H1 (cell line): ENCODE results near the gene RNF208. TPM values are rescaled to one million over a fixed set of nuclear protein-coding genes. Genes with fewer than 3 reads are reported as not detected.

Experiments
- CTCF ChIA-PET: fragments of 300-600 bp; sonication (Branson Sonifier 250); formaldehyde crosslinking; loops from one replicate; lab custom pipeline; 2021; ENCODE audit not compliant: partially characterized antibody; lab: Charles Lee
- POLR2A ChIA-PET: fragments of 300-600 bp; sonication (Branson Sonifier 250); formaldehyde crosslinking; loops from one replicate; lab custom pipeline; 2021; ENCODE audit warnings: inconsistent platforms; ENCODE audit not compliant: partially characterized antibody; lab: Charles Lee
- DNase-seq, 2 experiments: peaks; one replicate each; pipeline versions ENCODE4 v3.0.0 to v3.0.0-alpha.2; 2010 to 2022; ENCODE audit warnings: low spot score in 2 of 2, low read depth in 1 of 2, mixed read lengths in 1 of 2
- FAIRE-seq: peaks from 2 replicates; lab custom pipeline; 2011; peaks lifted over from hg19 to GRCh38; lab: Jason Lieb, UNC
- H2AFZ ChIP-seq: 2 replicates; pipeline ENCODE4 v1.8.1; 2012; ENCODE audit warnings: low read length, inconsistent platforms
- H2AK5ac ChIP-seq: 2 replicates; pipeline ENCODE4 v1.6.1; 2013; ENCODE audit warnings: low read depth, low read length
- H2BK120ac ChIP-seq: replicated peaks from 2 replicates; pipeline ENCODE3; 2013; ENCODE audit warnings: low read depth, low read length, inconsistent platforms
- H2BK12ac ChIP-seq: 2 replicates; pipeline ENCODE4 v1.6.1; 2013; ENCODE audit warnings: low read depth, low read length
- H2BK15ac ChIP-seq: 2 replicates; pipeline ENCODE4 v1.6.1; 2013; ENCODE audit warnings: low read length
- H2BK20ac ChIP-seq: 2 replicates; pipeline ENCODE4 v1.6.1; 2013; ENCODE audit warnings: low read length
- H2BK5ac ChIP-seq: 2 replicates; pipeline ENCODE4 v1.6.1; 2013; ENCODE audit warnings: low read depth, low read length
- H3K14ac ChIP-seq: 2 replicates; pipeline ENCODE4 v1.6.1; 2013; ENCODE audit warnings: inconsistent platforms; ENCODE audit not compliant: insufficient read length
- H3K18ac ChIP-seq: 2 replicates; pipeline ENCODE4 v1.6.1; 2013; ENCODE audit warnings: low read length; ENCODE audit errors: extremely low read depth
- H3K23ac ChIP-seq: 2 replicates; pipeline ENCODE4 v1.6.1; 2013; ENCODE audit warnings: inconsistent platforms; ENCODE audit not compliant: insufficient read length
- H3K23me2 ChIP-seq: 2 replicates; pipeline ENCODE4 v1.6.1; 2013; ENCODE audit warnings: low read depth, low read length
- H3K27ac ChIP-seq: 2 replicates; pipeline ENCODE4 v1.6.1; 2011; ENCODE audit warnings: low read depth, low read length, inconsistent platforms
- H3K27me3 ChIP-seq, 4 experiments: replicated peaks in 1 of 4; 1 replicate in 1 of 4; 2 replicates in 3 of 4; pipeline versions ENCODE4 v1.6.1 to v1.8.1; 2011 to 2013; ENCODE audit warnings: low read length in 3 of 4, mild to moderate bottlenecking in 3 of 4, inconsistent platforms in 2 of 4, mixed read lengths in 2 of 4, moderate library complexity in 1 of 4; ENCODE audit not compliant: control insufficient read depth in 3 of 4, insufficient read depth in 3 of 4; ENCODE audit errors: extremely low read depth in 1 of 4
- H3K36me3 ChIP-seq, 4 experiments: 2 replicates each; pipeline versions ENCODE4 v1.6.1 to v1.8.1; 2011 to 2013; ENCODE audit warnings: mild to moderate bottlenecking in 4 of 4, low read length in 3 of 4, moderate library complexity in 2 of 4, control low read depth in 1 of 4, inconsistent platforms in 1 of 4; ENCODE audit not compliant: insufficient read depth in 4 of 4, control insufficient read depth in 2 of 4
- H3K4ac ChIP-seq: replicated peaks from 2 replicates; pipeline ENCODE3; 2013; ENCODE audit warnings: low read length, low read depth, mixed read lengths, inconsistent platforms; ENCODE audit not compliant: insufficient read length
- H3K4me1 ChIP-seq, 4 experiments: replicated peaks in 1 of 4; 1 replicate in 1 of 4; 2 replicates in 3 of 4; pipeline versions ENCODE4 v1.6.1 to v1.8.1; 2011 to 2013; ENCODE audit warnings: low read length in 3 of 4, inconsistent platforms in 2 of 4, mixed read lengths in 1 of 4; ENCODE audit not compliant: insufficient read depth in 4 of 4, control insufficient read depth in 3 of 4
- H3K4me2 ChIP-seq, 2 experiments: 2 replicates each; pipeline versions ENCODE4 v1.6.1 to v1.8.1; 2011 to 2013; ENCODE audit warnings: low read depth in 2 of 2, low read length in 2 of 2, control low read depth in 1 of 2, inconsistent platforms in 1 of 2, mild to moderate bottlenecking in 1 of 2; ENCODE audit not compliant: insufficient read depth in 1 of 2
- H3K4me3 ChIP-seq, 4 experiments: fragments of 200-600, 300-600 bp in 1 of 4; sonication (generic), shearing (Covaris generic), sonication (Bioruptor Twin) in 1 of 4; 2 replicates each; pipeline versions ENCODE4 v1.5.1 to v1.8.1; 2011 to 2016; ENCODE audit warnings: low read length in 4 of 4, low read depth in 3 of 4, control low read depth in 2 of 4, inconsistent platforms in 2 of 4, mild to moderate bottlenecking in 2 of 4, mixed read lengths in 1 of 4, moderate library complexity in 1 of 4; ENCODE audit not compliant: insufficient read depth in 2 of 4; ENCODE audit errors: extremely low read depth in 1 of 4
- H3K56ac ChIP-seq: replicated peaks from 2 replicates; pipeline ENCODE3; 2013; ENCODE audit warnings: low read depth, mild to moderate bottlenecking, mixed read lengths, low read length, inconsistent platforms; ENCODE audit not compliant: insufficient read length
- H3K79me1 ChIP-seq: 2 replicates; pipeline ENCODE4 v1.6.1; 2013; ENCODE audit warnings: low read depth, low read length, control low read depth
- H3K79me2 ChIP-seq, 2 experiments: 2 replicates each; pipeline versions ENCODE4 v1.6.1 to v1.8.1; 2012 to 2013; ENCODE audit warnings: low read length in 2 of 2, mild to moderate bottlenecking in 2 of 2, inconsistent platforms in 1 of 2; ENCODE audit not compliant: insufficient read depth in 2 of 2, control insufficient read depth in 1 of 2
- H3K9ac ChIP-seq, 4 experiments: replicated peaks in 1 of 4; 1 replicate in 1 of 4; 2 replicates in 3 of 4; pipeline versions ENCODE4 v1.6.1 to v1.8.1; 2011 to 2013; ENCODE audit warnings: low read depth in 3 of 4, low read length in 3 of 4, control low read depth in 2 of 4, mild to moderate bottlenecking in 2 of 4, moderate library complexity in 2 of 4, inconsistent platforms in 1 of 4; ENCODE audit errors: extremely low read depth in 1 of 4
- H3K9me3 ChIP-seq, 2 experiments: 2 replicates each; pipeline versions ENCODE4 v1.6.1 to v1.8.1; 2012 to 2013; ENCODE audit warnings: mild to moderate bottlenecking in 2 of 2, moderate library complexity in 2 of 2, control low read depth in 1 of 2, inconsistent platforms in 1 of 2, low read depth in 1 of 2, low read length in 1 of 2, mixed read lengths in 1 of 2; ENCODE audit not compliant: insufficient read depth in 2 of 2
- H4K20me1 ChIP-seq, 2 experiments: replicated peaks in 1 of 2; 2 replicates each; pipeline versions ENCODE3 to v1.8.1; 2011 to 2013; ENCODE audit warnings: inconsistent platforms in 2 of 2, low read length in 2 of 2, mild to moderate bottlenecking in 1 of 2; ENCODE audit not compliant: insufficient read depth in 2 of 2, control insufficient read depth in 1 of 2
- H4K5ac ChIP-seq: 2 replicates; pipeline ENCODE4 v1.6.1; 2013; ENCODE audit warnings: low read length, low read depth, mixed read lengths, inconsistent platforms; ENCODE audit not compliant: insufficient read length
- H4K8ac ChIP-seq: 2 replicates; pipeline ENCODE4 v1.8.0; 2013; ENCODE audit warnings: mild to moderate bottlenecking, moderate library complexity, low read length, inconsistent platforms; ENCODE audit not compliant: insufficient read depth; ENCODE audit errors: extremely low read depth
- H4K91ac ChIP-seq: replicated peaks from 2 replicates; pipeline ENCODE3; 2013; ENCODE audit warnings: low read length, mixed read lengths, inconsistent platforms; ENCODE audit not compliant: insufficient read length
- ATF2 ChIP-seq: IDR thresholded peaks from 2 replicates; pipeline ENCODE4 v1.6.1; 2012; ENCODE audit warnings: low read length, inconsistent platforms
- BRCA1 ChIP-seq: IDR thresholded peaks from 2 replicates; pipeline ENCODE4 v1.6.1; 2012; ENCODE audit warnings: low read depth, low read length, improper control_type of control experiment
- CREB1 ChIP-seq: IDR thresholded peaks from 2 replicates; pipeline ENCODE4 v1.6.1; 2012; ENCODE audit warnings: inconsistent platforms
- HDAC6 ChIP-seq: IDR thresholded peaks from one replicate; pipeline ENCODE4 v1.7.1; 2012; ENCODE audit warnings: low read depth, mild to moderate bottlenecking, inconsistent platforms, low read length, moderate library complexity
- RXRA ChIP-seq: IDR thresholded peaks from 2 replicates; pipeline ENCODE4 v1.6.1; 2011; ENCODE audit warnings: low read depth, mild to moderate bottlenecking, low read length, moderate library complexity; ENCODE audit not compliant: insufficient read depth
- SRF ChIP-seq: IDR thresholded peaks from 2 replicates; pipeline ENCODE4 v1.6.1; 2011; ENCODE audit warnings: mild to moderate bottlenecking, low read depth, low read length, moderate library complexity
- USF2 ChIP-seq: IDR thresholded peaks from 2 replicates; pipeline ENCODE4 v1.6.1; 2011; ENCODE audit warnings: low read length, improper control_type of control experiment
- ZNF274 ChIP-seq: IDR thresholded peaks from 2 replicates; pipeline ENCODE4 v1.7.0; 2012; ENCODE audit warnings: low read length, borderline replicate concordance; ENCODE audit errors: extremely low read depth
- WGBS, 2 experiments: shearing (Covaris generic) in 1 of 2; methylation state at CpG; one replicate each; pipeline versions ENCODE4 v1.1.6 to v1.1.7; 2013 to 2015; ENCODE audit warnings: low lambda C conversion rate in 2 of 2, mixed read lengths in 2 of 2, inconsistent platforms in 1 of 2, low coverage in 1 of 2, missing lambda C conversion rate in 1 of 2; ENCODE audit not compliant: insufficient replicate concordance in 2 of 2, insufficient coverage in 1 of 2, insufficient read length in 1 of 2; ENCODE audit errors: extremely low coverage in 1 of 2, missing lambda C conversion rate in 1 of 2; 5-methylcytosine and 5-hydroxymethylcytosine counted together
- polyA plus RNA-seq, 7 experiments: library from polyadenylated mRNA; depleted of rRNA in 3 of 7; stranded (reverse) in 5 of 7; unstranded in 2 of 7; fragments of >200 nt in 5 of 7; fragments of 200-250 nt in 2 of 7; gene quantifications; 1 replicate in 5 of 7; 2 replicates in 1 of 7; 4 replicates in 1 of 7; pipeline versions ENCODE4 v1.2.1 to v1.2.3, GENCODE V29; 2011 to 2013; ENCODE audit warnings: missing spikeins in 2 of 7, mixed read lengths in 2 of 7
- total RNA-seq: library from RNA; stranded (reverse); fragmentation: NEBNext Ultra II Directional; extraction: Animal tissue kit (Norgen Biotek cat#: 25700); gene quantifications from 2 replicates; pipeline ENCODE4 v1.2.1, GENCODE V29; 2021
- TF ChIP-seq, protein P1 (sequence below): IDR thresholded peaks from 2 replicates; pipeline ENCODE4 v1.6.1; 2011; ENCODE audit warnings: low read depth, mild to moderate bottlenecking, low read length; ENCODE audit not compliant: insufficient read depth

RNF208 gene
- total and polyA plus RNA-seq, 2 of the 8 experiments (the other 6 are each of a cell fraction or from before 2014, with no cell fraction given): 2.7 to 7.7 TPM

GRCh38 chr9:137263506-137263905, 41.5 kb upstream of the RNF208 start:
- H2AFZ ChIP-seq: no peak overlapping the region
- H2BK15ac ChIP-seq: no peak overlapping the region
- peaks cover 0 to 10% of the 10 kb centered on the region in 2 experiments for H4K20me1 ChIP-seq
- no peak overlapping the region for H3K4me3 ChIP-seq
- no peak overlapping the region for H4K91ac ChIP-seq
- H3K79me2 ChIP-seq: no peaks in the 10 kb centered on the region
- no peak overlapping the region for H3K14ac ChIP-seq
- H4K8ac ChIP-seq: no peak overlapping the region
- H3K27me3 ChIP-seq: no peaks in the 10 kb centered on the region
- DNase-seq: no peak
- H3K23ac ChIP-seq: no peak overlapping the region
- WGBS, 2 experiments: 89% methylated on average over 10 of the region's 10 CpGs; no CpG with 5 or more reads in 1 of the 2 experiments
- no peak overlapping the region for H4K5ac ChIP-seq
- no peaks in the 10 kb centered on the region for H3K9me3 ChIP-seq
- ChIA-PET POLR2A (interaction anchor here (47.8 to 69.9 kb wide), 2 partner anchors 7 to 29 kb away, joined by 1462 read pairs; partner anchors contain the start of genes CYSRT1, NDOR1, NELFB and RNF208), CTCF (interaction anchor here (3.2 to 5.3 kb wide), 2 partner anchors 16 to 26 kb away, joined by 10 to 29 read pairs; a partner anchor contains a TSS)
- peak overlapping the region; percentile 44; the same call in 1 of the 2 replicates for H2BK5ac ChIP-seq
- no peaks in the 10 kb centered on the region for H3K79me1 ChIP-seq
- no peak overlapping the region for H2AK5ac ChIP-seq
- H3K27ac ChIP-seq: no peak overlapping the region
- H2BK120ac ChIP-seq: no peak overlapping the region
- H3K56ac ChIP-seq: no peak overlapping the region
- no peak overlapping the region for H3K9ac ChIP-seq
- H2BK20ac ChIP-seq: no peak overlapping the region
- H3K18ac ChIP-seq: no peak overlapping the region
- no peak overlapping the region for H3K4ac ChIP-seq
- H2BK12ac ChIP-seq: no peak overlapping the region
- peaks cover 9 to 34% (median 24%) of the 10 kb centered on the region in 4 experiments for H3K36me3 ChIP-seq
- H3K4me2 ChIP-seq: no peak overlapping the region
- H3K4me1 ChIP-seq: no peaks in the 10 kb centered on the region
- H3K23me2 ChIP-seq: no peaks in the 10 kb centered on the region
- FAIRE-seq: no peak
- TF ChIP-seq CREB1 (no peak), ZNF274 (no peak), ATF2 (no peak), HDAC6 (no peak), RXRA (no peak), USF2 (no peak), BRCA1 (no peak), SRF (no peak)
- TF ChIP-seq, protein P1, sequence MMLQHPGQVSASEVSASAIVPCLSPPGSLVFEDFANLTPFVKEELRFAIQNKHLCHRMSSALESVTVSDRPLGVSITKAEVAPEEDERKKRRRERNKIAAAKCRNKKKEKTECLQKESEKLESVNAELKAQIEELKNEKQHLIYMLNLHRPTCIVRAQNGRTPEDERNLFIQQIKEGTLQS: no peak
